T-helper 1 cell treated with Interleukin-12 subunit alpha and Interleukin-12 subunit beta and Interleukin-4 antibody, amounts not matched to agents 30 μg/mL and 1 μg/mL, for 36 hours (primary cell): ENCODE data around the gene MPP1.
A peak's percentile ranks its signal among the peaks of the same experiment; 100 is the strongest.

Source experiments
- H3K27ac Mint-ChIP-seq: one replicate; pipeline ENCODE4 v1.8.0; 2021; ENCODE audit warnings: mild to moderate bottlenecking, mixed read lengths
- H3K27me3 Mint-ChIP-seq: one replicate; pipeline ENCODE4 v1.8.0; 2021; ENCODE audit warnings: low read depth, mixed read lengths
- H3K36me3 Mint-ChIP-seq: one replicate; pipeline ENCODE4 v1.8.0; 2021; ENCODE audit warnings: low read depth, mixed read lengths
- H3K4me1 Mint-ChIP-seq: one replicate; pipeline ENCODE4 v1.8.0; 2021; ENCODE audit warnings: low read depth, mixed read lengths
- H3K4me3 Mint-ChIP-seq: one replicate; pipeline ENCODE4 v1.8.0; 2021; ENCODE audit warnings: mild to moderate bottlenecking, moderate library complexity, mixed read lengths
- H3K9me3 Mint-ChIP-seq: one replicate; pipeline ENCODE4 v1.8.0; 2021; ENCODE audit warnings: mixed read lengths

Gene MPP1

DNA sequence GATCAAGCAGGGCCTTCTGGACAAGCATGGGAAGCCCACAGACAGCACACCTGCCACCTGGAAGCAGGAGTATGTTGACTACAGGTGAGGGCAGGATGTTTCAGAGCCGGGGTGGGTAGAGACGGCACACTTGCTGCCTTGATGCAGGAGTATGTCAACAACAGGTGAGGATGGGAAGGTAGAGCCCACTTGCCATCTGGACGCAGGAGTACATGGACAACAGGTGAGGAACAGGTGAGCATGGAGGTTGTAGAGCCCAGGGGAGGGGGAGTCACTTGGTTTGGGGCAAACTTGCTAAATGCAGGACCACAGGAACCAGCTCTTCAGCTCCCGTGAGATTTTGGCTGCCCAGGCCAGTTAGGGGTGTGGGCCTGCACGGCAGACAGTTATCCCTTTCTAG is 30.7 kb downstream of the MPP1 start:
- peaks cover 40% of the 10 kb centered on the region for H3K36me3 Mint-ChIP-seq
- peaks cover 8% of the 10 kb centered on the region for H3K4me1 Mint-ChIP-seq
- no peak overlapping the region for H3K4me3 Mint-ChIP-seq
- no peaks in the 10 kb centered on the region for H3K27me3 Mint-ChIP-seq
- H3K9me3 Mint-ChIP-seq = no peaks in the 10 kb centered on the region
- H3K27ac Mint-ChIP-seq = no peak overlapping the region

DNA sequence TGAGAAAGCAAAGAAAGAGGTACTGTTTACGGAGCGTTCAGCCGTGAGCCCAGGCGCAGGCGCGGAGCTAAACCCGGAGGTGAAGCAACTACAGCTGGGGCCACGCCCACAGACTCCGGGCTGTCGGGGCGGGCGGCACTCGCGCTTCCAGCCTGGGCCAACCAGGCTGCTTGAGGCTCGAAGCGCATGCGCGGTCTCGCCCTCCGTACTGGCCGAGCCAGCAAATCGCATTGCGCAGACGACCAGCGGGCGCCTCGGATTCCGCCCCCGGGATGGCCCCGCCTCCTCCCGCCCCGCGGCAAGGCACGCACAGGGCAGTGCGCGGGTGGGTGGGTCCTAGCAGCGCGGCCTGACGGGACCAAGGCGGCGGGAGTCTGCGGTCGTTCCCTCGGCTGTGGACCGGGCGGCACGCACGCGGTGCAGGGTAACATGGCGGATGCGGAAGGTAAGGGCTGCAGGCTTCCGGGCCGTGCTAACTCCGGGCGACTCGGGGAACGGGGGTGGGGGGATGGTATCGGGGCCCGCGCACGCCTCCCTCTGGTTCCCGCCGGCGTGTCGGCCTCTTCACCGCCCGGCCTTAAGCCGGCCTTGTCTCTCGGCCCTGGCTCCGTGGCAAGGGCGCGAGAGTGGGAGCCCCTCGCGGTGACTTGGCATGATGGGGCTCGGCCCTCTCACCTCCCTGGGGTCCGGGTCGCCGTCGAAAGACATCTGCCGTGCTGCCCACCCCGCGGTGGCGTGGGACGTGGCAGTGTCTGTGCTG is 42.6 kb downstream of the MPP1 start, which contains the start of gene DKC1:
Gene DKC1, plus strand, starts transcription at position 328 of the 760 bp plus-strand sequence. Its CDS starts 102 bp downstream, at position 430.
- H3K27me3 Mint-ChIP-seq = no peaks in the 10 kb centered on the region
- peaks cover 17% of the 10 kb centered on the region for H3K36me3 Mint-ChIP-seq
- H3K4me1 Mint-ChIP-seq = peaks cover 21% of the 10 kb centered on the region
- H3K27ac Mint-ChIP-seq = peak within 1 kb of the TSS; percentile 94
- H3K9me3 Mint-ChIP-seq = no peaks in the 10 kb centered on the region
- peak within 1 kb of the TSS; percentile 87 for H3K4me3 Mint-ChIP-seq

GRCh38 chrX:154761977-154762536 is 43.2 kb downstream of the MPP1 start:
- H3K4me1 Mint-ChIP-seq = peaks cover 21% of the 10 kb centered on the region
- no peaks in the 10 kb centered on the region for H3K27me3 Mint-ChIP-seq

GRCh38 chrX:154758696-154759095 is 46.6 kb downstream of the MPP1 start:
- H3K4me3 Mint-ChIP-seq = no peak overlapping the region
- no peaks in the 10 kb centered on the region for H3K9me3 Mint-ChIP-seq
- no peaks in the 10 kb centered on the region for H3K27me3 Mint-ChIP-seq
- no peaks in the 10 kb centered on the region for H3K36me3 Mint-ChIP-seq
- no peak overlapping the region for H3K27ac Mint-ChIP-seq
- peaks cover 12% of the 10 kb centered on the region for H3K4me1 Mint-ChIP-seq

More at GRCh38 chrX:154761977-154762536, 43.2 kb downstream of the MPP1 start:
- Mint-ChIP-seq H3K36me3 (peaks cover 17% of the 10 kb centered on the region), H3K9me3 (no peaks in the 10 kb centered on the region), H3K27ac (peak overlapping the region; percentile 94), H3K4me3 (peak overlapping the region; percentile 87)

- H3K9me3 Mint-ChIP-seq = no peaks in the 10 kb centered on the region
- H3K36me3 Mint-ChIP-seq = no peaks in the 10 kb centered on the region
- peak overlapping the region; percentile 80 for H3K4me3 Mint-ChIP-seq
- H3K27me3 Mint-ChIP-seq = peaks cover 13% of the 10 kb centered on the region
- H3K27ac Mint-ChIP-seq = peak overlapping the region; percentile 80
- H3K4me1 Mint-ChIP-seq = peaks cover 13% of the 10 kb centered on the region
Observed at GRCh38 chrX:154751669-154752271, 53.5 kb downstream of the MPP1 start.

DNA sequence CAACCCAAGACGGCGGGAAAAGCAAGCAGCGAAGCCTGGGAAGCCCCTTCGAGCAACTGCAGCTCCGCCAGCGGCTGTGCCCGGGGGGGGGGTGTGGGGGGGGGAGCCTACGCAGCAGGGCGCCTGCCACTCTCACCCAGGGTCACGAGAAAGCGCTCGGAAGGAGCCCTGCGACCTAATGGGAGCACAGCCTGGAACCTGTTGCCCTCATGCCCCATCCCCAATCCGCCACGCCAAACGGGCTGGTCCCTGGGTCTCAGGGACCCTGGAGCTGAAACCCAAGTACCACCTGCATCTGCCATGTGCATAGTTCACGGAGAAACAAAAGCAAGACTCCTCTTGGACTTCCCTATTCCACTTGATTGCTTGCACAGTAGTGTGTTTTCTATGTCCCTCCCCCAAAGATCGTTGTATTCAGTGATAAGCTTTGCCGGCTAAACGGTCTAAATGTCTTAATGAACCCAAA is 54.0 kb downstream of the MPP1 start:
- Mint-ChIP-seq H3K27me3 (peaks cover 13% of the 10 kb centered on the region), H3K27ac (peak overlapping the region; percentile 80), H3K36me3 (peaks cover 2% of the 10 kb centered on the region), H3K9me3 (no peaks in the 10 kb centered on the region), H3K4me3 (peak overlapping the region; percentile 80), H3K4me1 (peaks cover 15% of the 10 kb centered on the region)

GRCh38 chrX:154750301-154751202 is 54.7 kb downstream of the MPP1 start, which contains the start of gene GAB3:
Gene GAB3 (minus strand): TSS chrX:154751077. CDS start chrX:154751025, 52 bp downstream.
- peaks cover 5% of the 10 kb centered on the region for H3K36me3 Mint-ChIP-seq
- peaks cover 17% of the 10 kb centered on the region for H3K4me1 Mint-ChIP-seq
- H3K9me3 Mint-ChIP-seq = no peaks in the 10 kb centered on the region
- peak within 1 kb of the TSS; percentile 83 for H3K4me3 Mint-ChIP-seq
- H3K27me3 Mint-ChIP-seq = peaks cover 13% of the 10 kb centered on the region
- H3K27ac Mint-ChIP-seq = peak within 1 kb of the TSS; percentile 80

DNA sequence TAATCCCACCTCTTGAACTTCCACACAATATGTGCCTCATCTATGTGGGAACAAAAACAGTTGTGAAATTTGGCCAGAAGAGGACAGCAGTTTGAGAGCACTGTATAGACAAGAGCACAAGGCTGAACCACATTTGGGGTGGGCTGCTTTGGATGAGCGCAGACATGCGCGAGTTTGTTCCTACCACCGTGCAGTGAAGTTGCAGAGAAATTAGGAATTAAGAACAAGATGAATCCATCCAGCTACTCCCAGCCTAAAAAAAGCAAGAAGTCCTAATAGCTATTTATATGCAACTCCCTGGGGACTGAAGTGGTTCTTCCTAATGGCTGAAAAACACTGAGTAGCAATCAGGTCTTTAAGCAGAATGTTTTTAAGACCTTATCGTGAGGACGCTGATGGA is 55.4 kb downstream of the MPP1 start:
- H3K27ac Mint-ChIP-seq = peak overlapping the region; percentile 65
- peaks cover 4% of the 10 kb centered on the region for H3K9me3 Mint-ChIP-seq
- H3K36me3 Mint-ChIP-seq = peaks cover 10% of the 10 kb centered on the region
- peak overlapping the region; percentile 83 for H3K4me3 Mint-ChIP-seq
- H3K4me1 Mint-ChIP-seq = peaks cover 17% of the 10 kb centered on the region
- H3K27me3 Mint-ChIP-seq = peaks cover 13% of the 10 kb centered on the region

- peaks cover 15% of the 10 kb centered on the region for H3K36me3 Mint-ChIP-seq
- H3K9me3 Mint-ChIP-seq = peaks cover 4% of the 10 kb centered on the region
- H3K27ac Mint-ChIP-seq = no peak overlapping the region
- peaks cover 13% of the 10 kb centered on the region for H3K27me3 Mint-ChIP-seq
- H3K4me3 Mint-ChIP-seq = peak overlapping the region; percentile 83
- peaks cover 21% of the 10 kb centered on the region for H3K4me1 Mint-ChIP-seq
Observed at GRCh38 chrX:154748712-154749339, 56.5 kb downstream of the MPP1 start.

DNA sequence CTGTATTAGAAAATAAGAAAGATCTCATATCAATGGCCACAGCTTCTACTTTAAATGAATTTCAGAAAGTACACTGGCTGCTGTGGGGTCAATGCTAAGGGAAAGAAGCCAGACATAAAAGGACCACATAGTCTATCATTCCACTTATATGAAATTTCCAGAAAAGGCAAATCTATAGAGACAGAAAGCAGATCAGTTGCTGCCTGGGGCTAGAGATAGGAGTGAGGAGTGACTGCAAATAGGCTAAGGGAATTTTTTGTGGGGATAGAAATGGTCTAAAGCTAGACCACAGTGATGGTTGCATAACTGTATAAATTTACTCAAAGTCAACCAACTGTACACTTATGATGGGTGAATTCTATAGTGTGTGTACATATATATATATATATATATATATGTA is 62.7 kb downstream of the MPP1 start:
- H3K4me1 Mint-ChIP-seq = peaks cover 34% of the 10 kb centered on the region
- peak overlapping the region; percentile 22 for H3K27ac Mint-ChIP-seq
- H3K36me3 Mint-ChIP-seq = peaks cover 27% of the 10 kb centered on the region
- peaks cover 4% of the 10 kb centered on the region for H3K9me3 Mint-ChIP-seq
- H3K27me3 Mint-ChIP-seq = no peaks in the 10 kb centered on the region
- no peak overlapping the region for H3K4me3 Mint-ChIP-seq

DNA sequence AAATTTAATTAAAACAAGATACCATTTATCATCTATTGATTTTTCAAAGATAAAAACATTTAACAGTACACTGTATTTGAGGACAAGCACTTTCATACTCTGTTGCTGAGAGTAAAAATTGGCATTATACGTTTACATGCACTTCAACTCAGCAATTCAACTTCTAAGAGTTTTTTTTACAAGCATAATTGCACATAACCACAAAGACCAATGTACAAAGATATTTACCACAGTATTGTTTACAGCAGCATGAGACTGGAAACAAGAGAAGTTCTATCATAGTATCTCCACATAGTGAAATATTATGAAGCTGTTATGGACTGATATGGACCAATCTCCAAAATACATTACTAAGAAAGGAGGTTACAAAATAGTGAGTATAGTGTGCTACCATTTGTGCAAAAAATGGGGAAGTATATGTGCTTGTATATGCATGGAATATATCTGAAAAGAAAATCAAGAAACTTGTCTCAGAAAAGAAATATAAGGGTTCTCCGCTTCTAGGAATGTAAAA is 65.3 kb downstream of the MPP1 start:
- no peaks in the 10 kb centered on the region for H3K27me3 Mint-ChIP-seq
- H3K4me1 Mint-ChIP-seq = peaks cover 54% of the 10 kb centered on the region
- H3K36me3 Mint-ChIP-seq = peaks cover 31% of the 10 kb centered on the region
- no peak overlapping the region for H3K27ac Mint-ChIP-seq
- no peak overlapping the region for H3K4me3 Mint-ChIP-seq
- no peaks in the 10 kb centered on the region for H3K9me3 Mint-ChIP-seq

- H3K4me3 Mint-ChIP-seq = peak overlapping the region; percentile 5
- peaks cover 64% of the 10 kb centered on the region for H3K4me1 Mint-ChIP-seq
- peak overlapping the region; percentile 82 for H3K27ac Mint-ChIP-seq
- H3K36me3 Mint-ChIP-seq = peaks cover 25% of the 10 kb centered on the region
- no peaks in the 10 kb centered on the region for H3K9me3 Mint-ChIP-seq
- H3K27me3 Mint-ChIP-seq = no peaks in the 10 kb centered on the region
Observed at GRCh38 chrX:154738011-154738738, 67.1 kb downstream of the MPP1 start.

- Mint-ChIP-seq H3K9me3 (no peaks in the 10 kb centered on the region), H3K36me3 (peaks cover 21% of the 10 kb centered on the region), H3K27me3 (no peaks in the 10 kb centered on the region), H3K4me1 (peaks cover 67% of the 10 kb centered on the region), H3K27ac (peak overlapping the region; percentile 70), H3K4me3 (peak overlapping the region; percentile 52)
Observed at GRCh38 chrX:154737136-154737535, 68.1 kb downstream of the MPP1 start.
